ENCODE data around the gene BRAF.

BRAF gene

DNA sequence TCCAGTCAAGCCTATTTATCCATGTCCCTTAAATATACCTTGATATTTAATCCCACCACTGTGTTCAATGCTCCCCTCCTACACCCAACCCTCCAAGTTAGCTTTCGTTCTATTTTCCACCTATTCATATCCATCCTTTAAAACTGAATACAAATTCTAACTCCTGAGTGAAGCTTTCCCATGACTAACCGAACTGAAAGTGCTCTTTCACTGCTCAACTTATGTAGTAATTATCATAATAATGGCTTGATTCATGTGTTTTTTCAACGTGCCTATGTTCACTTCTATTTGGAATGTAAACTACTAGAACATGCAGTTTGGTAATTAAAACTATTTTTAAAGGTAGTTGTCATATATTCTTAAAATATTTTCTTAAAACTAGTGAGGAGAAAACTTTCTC is 170.2 kb downstream of the BRAF start:
- TF ChIP-seq FOXM1 (IDR thresholded peaks at IDR 0.05; ENCODE audit: borderline replicate concordance, low read depth) (no peak), TCF12 (IDR thresholded peaks at IDR 0.05; ENCODE audit: low read depth) (no peak), REST (IDR thresholded peaks at IDR 0.05; ENCODE audit: low read depth) (no peak)

DNA sequence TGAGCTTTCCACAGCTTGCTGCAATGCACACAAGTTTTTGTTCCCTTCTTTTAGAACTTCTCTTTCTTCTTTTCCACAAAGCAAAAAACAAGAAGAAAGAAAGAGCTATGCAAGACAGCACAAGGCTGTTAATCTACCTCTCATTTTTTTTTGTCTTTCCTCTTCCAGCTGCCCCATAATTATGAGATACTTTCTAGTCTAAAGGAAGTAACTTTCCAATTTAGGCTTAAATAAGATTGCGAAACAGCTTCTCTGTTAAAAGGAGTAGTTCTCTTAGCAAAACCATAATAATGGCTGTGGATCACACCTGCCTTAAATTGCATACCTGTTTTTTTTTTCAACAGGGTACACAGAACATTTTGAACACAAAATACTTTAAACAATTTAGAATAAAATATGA is 172.2 kb downstream of the BRAF start:
- no peak for TF ChIP-seq NFIC (IDR thresholded peaks at IDR 0.05)
- TF ChIP-seq CEBPB (IDR thresholded peaks at IDR 0.05) = peak; percentile 73

DNA sequence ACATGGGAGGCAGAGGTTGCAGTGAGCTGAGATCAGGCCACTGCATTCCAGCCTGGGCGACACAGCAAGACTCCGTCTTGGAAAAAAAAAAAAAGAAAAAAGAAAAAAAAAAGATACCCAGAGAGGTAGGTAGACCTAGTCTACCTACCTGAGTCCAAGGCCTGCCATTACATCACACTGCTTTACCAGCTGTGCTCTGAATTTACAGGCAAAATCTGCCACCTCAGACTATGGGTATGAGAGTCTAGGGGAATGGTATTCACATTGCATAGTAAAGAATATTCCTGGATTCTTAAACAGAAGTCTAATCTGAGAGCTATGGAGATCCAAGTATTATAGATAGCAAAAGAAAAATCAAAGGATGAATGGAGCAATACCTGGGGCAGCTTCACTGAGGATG is 178.0 kb downstream of the BRAF start:
- TF ChIP-seq FOXM1 (IDR thresholded peaks at IDR 0.05; ENCODE audit: borderline replicate concordance, low read depth) (no peak), TCF12 (IDR thresholded peaks at IDR 0.05; ENCODE audit: low read depth) (no peak), CEBPB (IDR thresholded peaks at IDR 0.05) (no peak)

- no peak for TF ChIP-seq TAF1 (IDR thresholded peaks at IDR 0.05; ENCODE audit: low read depth)
- TF ChIP-seq TEAD4 (IDR thresholded peaks at IDR 0.05) = no peak
- no peak for TF ChIP-seq TCF12 (IDR thresholded peaks at IDR 0.05; ENCODE audit: low read depth)
- TF ChIP-seq RAD21 (IDR thresholded peaks at IDR 0.05; ENCODE audit: low read depth) = no peak
- TF ChIP-seq YY1 (IDR thresholded peaks at IDR 0.05; ENCODE audit: low read depth) = no peak
- TF ChIP-seq MAX (IDR thresholded peaks at IDR 0.05) = no peak
- TF ChIP-seq CREB1 (IDR thresholded peaks at IDR 0.05; ENCODE audit: low read depth) = no peak
- TF ChIP-seq USF1 (IDR thresholded peaks at IDR 0.05) = no peak
- TF ChIP-seq ZBTB7A (IDR thresholded peaks at IDR 0.05; ENCODE audit: low read depth) = no peak
- no peak for TF ChIP-seq NFIC (IDR thresholded peaks at IDR 0.05)
- no peak for TF ChIP-seq REST (IDR thresholded peaks at IDR 0.05; ENCODE audit: low read depth)
- no peak for TF ChIP-seq EP300 (IDR thresholded peaks at IDR 0.05; ENCODE audit: borderline replicate concordance)
- no peak for TF ChIP-seq FOXM1 (IDR thresholded peaks at IDR 0.05; ENCODE audit: borderline replicate concordance, low read depth)
- no peak for TF ChIP-seq CEBPB (IDR thresholded peaks at IDR 0.05)
- no peak for TF ChIP-seq EGR1 (IDR thresholded peaks at IDR 0.05)
Observed at GRCh38 chr7:140745266-140746058, 179.3 kb downstream of the BRAF start.

DNA sequence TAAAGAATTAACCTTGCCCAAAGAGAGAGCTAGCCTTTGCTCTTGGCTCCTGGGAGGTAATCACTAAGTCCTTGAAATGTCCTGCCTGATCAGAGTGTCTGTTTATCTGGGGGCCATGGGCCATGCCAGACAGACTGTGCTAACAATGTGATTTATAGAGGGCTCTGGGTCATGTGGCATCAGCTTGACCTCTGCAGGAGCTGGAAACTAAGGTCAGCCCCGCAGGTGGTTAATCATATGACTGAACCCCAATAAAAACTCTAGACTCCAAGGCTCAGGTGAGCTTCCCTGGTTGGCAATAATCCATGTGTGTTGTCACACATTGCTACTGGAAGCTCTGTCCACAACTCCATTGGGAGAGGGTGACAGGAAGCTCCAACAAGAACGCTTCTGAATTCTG is 180.7 kb downstream of the BRAF start:
- no peak for TF ChIP-seq NFIC (IDR thresholded peaks at IDR 0.05)
- no peak for TF ChIP-seq CEBPB (IDR thresholded peaks at IDR 0.05)
- TF ChIP-seq REST (IDR thresholded peaks at IDR 0.05; ENCODE audit: low read depth) = no peak
- TF ChIP-seq USF1 (IDR thresholded peaks at IDR 0.05) = no peak
- TF ChIP-seq ZBTB7A (IDR thresholded peaks at IDR 0.05; ENCODE audit: low read depth) = no peak
- no peak for TF ChIP-seq EP300 (IDR thresholded peaks at IDR 0.05; ENCODE audit: borderline replicate concordance)
- TF ChIP-seq RAD21 (IDR thresholded peaks at IDR 0.05; ENCODE audit: low read depth) = no peak
- no peak for TF ChIP-seq TAF1 (IDR thresholded peaks at IDR 0.05; ENCODE audit: low read depth)

Data from Ishikawa (cell line).